ENCODE measurements around the gene DBT. TPM values are rescaled to one million over a fixed set of nuclear protein-coding genes. Genes with fewer than 3 reads are reported as not detected.

The DBT gene
- total RNA-seq, 1 experiment from 2014 or later, result 14.0 TPM

DNA sequence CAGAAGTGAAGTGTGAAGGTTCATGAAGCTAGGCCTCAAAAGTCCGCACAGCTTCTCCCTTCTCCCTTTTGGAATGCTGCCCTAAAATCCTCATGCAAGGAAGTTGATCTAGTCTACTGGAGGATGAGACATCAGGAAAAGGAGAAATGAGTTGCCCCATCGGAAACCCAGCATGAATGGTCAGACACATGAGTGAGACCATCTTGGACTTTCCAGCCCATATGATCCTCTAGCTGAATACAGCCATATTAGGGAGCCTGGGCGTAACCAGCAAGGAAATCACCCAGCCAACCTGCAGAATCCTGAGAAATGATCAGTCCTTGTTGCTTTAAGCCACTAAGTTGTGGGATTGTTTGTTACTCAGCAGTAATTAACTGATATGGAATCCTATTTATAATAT lies 12.5 kb downstream of the DBT start:
- intact Hi-C loops (cut with micrococcal nuclease), result no loop called here
- DNase-seq (ENCODE audit: low read depth, low spot score), result no peak
- H3K79me2 ChIP-seq (ENCODE audit: insufficient read depth, low read length), result no peaks in the 10 kb centered on the region
- peaks cover 0 to 3% of the 10 kb centered on the region in 2 experiments; a peak in 2 of 4 replicates for H3K36me3 ChIP-seq (ENCODE audit: control insufficient read depth in 1 of 2, insufficient read depth in 2 of 2, low read length in 2 of 2)
- no peaks in the 10 kb centered on the region for H3K27me3 ChIP-seq (ENCODE audit: insufficient read depth, low read length)
- no TSS peak for BruUV-seq (replicated peaks)
- H3K4me3 ChIP-seq (replicated peaks in 1 of 2; ENCODE audit: low read depth in 1 of 2, low read length in 2 of 2), result no peak overlapping the region
- no peak for TF ChIP-seq ELF1 (IDR thresholded peaks at IDR 0.05; ENCODE audit: borderline replicate concordance, low read depth)
- no peak for TF ChIP-seq CBX3 (IDR thresholded peaks at IDR 0.05; ENCODE audit: low read depth)
- TF ChIP-seq RAD21 (IDR thresholded peaks at IDR 0.05; ENCODE audit: low read depth), result no peak
- TF ChIP-seq, protein P1, sequence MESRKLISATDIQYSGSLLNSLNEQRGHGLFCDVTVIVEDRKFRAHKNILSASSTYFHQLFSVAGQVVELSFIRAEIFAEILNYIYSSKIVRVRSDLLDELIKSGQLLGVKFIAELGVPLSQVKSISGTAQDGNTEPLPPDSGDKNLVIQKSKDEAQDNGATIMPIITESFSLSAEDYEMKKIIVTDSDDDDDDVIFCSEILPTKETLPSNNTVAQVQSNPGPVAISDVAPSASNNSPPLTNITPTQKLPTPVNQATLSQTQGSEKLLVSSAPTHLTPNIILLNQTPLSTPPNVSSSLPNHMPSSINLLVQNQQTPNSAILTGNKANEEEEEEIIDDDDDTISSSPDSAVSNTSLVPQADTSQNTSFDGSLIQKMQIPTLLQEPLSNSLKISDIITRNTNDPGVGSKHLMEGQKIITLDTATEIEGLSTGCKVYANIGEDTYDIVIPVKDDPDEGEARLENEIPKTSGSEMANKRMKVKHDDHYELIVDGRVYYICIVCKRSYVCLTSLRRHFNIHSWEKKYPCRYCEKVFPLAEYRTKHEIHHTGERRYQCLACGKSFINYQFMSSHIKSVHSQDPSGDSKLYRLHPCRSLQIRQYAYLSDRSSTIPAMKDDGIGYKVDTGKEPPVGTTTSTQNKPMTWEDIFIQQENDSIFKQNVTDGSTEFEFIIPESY (IDR thresholded peaks at IDR 0.05; ENCODE audit: extremely low read depth, insufficient replicate concordance, low read length), result no peak
- TF ChIP-seq EZH2phosphoT487 (IDR thresholded peaks at IDR 0.05; ENCODE audit: borderline replicate concordance), result no peak
- no peak for TF ChIP-seq YY1 (IDR thresholded peaks at IDR 0.05; ENCODE audit: extremely low read depth, insufficient replicate concordance, low read depth, low read length)
- TF ChIP-seq POLR2AphosphoS5 (IDR thresholded peaks at IDR 0.05; ENCODE audit: low read depth, low read length), result no peak
- TF ChIP-seq ZNF274 (IDR thresholded peaks at IDR 0.05; ENCODE audit: low read depth, low read length), result no peak
- no peak for TF ChIP-seq EZH2 (IDR thresholded peaks at IDR 0.05)
- TF ChIP-seq, protein P2, sequence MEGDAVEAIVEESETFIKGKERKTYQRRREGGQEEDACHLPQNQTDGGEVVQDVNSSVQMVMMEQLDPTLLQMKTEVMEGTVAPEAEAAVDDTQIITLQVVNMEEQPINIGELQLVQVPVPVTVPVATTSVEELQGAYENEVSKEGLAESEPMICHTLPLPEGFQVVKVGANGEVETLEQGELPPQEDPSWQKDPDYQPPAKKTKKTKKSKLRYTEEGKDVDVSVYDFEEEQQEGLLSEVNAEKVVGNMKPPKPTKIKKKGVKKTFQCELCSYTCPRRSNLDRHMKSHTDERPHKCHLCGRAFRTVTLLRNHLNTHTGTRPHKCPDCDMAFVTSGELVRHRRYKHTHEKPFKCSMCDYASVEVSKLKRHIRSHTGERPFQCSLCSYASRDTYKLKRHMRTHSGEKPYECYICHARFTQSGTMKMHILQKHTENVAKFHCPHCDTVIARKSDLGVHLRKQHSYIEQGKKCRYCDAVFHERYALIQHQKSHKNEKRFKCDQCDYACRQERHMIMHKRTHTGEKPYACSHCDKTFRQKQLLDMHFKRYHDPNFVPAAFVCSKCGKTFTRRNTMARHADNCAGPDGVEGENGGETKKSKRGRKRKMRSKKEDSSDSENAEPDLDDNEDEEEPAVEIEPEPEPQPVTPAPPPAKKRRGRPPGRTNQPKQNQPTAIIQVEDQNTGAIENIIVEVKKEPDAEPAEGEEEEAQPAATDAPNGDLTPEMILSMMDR (IDR thresholded peaks at IDR 0.05 in 2 of 3, conservative IDR thresholded peaks at IDR 0.05 in 1 of 3; ENCODE audit: borderline replicate concordance in 1 of 3, insufficient read depth in 1 of 3, low read depth in 2 of 3, low read length in 2 of 3), result no peak
- TF ChIP-seq CEBPB (IDR thresholded peaks at IDR 0.05; ENCODE audit: low read depth), result no peak
- TF ChIP-seq SRF (IDR thresholded peaks at IDR 0.05; ENCODE audit: low read depth), result no peak
- no peak for TF ChIP-seq ZFX (IDR thresholded peaks at IDR 0.05)
- no peak for TF ChIP-seq SP1 (IDR thresholded peaks at IDR 0.05; ENCODE audit: low read depth)
- TF ChIP-seq, protein P3, sequence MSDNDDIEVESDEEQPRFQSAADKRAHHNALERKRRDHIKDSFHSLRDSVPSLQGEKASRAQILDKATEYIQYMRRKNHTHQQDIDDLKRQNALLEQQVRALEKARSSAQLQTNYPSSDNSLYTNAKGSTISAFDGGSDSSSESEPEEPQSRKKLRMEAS (IDR thresholded peaks at IDR 0.05), result no peak
- TF ChIP-seq EGR1 (IDR thresholded peaks at IDR 0.05; ENCODE audit: low read depth), result no peak
- no peak for TF ChIP-seq FOSL1 (IDR thresholded peaks at IDR 0.05; ENCODE audit: low read depth)
- no peak for TF ChIP-seq SIN3A (IDR thresholded peaks at IDR 0.05; ENCODE audit: low read depth)
- TF ChIP-seq, protein P4, sequence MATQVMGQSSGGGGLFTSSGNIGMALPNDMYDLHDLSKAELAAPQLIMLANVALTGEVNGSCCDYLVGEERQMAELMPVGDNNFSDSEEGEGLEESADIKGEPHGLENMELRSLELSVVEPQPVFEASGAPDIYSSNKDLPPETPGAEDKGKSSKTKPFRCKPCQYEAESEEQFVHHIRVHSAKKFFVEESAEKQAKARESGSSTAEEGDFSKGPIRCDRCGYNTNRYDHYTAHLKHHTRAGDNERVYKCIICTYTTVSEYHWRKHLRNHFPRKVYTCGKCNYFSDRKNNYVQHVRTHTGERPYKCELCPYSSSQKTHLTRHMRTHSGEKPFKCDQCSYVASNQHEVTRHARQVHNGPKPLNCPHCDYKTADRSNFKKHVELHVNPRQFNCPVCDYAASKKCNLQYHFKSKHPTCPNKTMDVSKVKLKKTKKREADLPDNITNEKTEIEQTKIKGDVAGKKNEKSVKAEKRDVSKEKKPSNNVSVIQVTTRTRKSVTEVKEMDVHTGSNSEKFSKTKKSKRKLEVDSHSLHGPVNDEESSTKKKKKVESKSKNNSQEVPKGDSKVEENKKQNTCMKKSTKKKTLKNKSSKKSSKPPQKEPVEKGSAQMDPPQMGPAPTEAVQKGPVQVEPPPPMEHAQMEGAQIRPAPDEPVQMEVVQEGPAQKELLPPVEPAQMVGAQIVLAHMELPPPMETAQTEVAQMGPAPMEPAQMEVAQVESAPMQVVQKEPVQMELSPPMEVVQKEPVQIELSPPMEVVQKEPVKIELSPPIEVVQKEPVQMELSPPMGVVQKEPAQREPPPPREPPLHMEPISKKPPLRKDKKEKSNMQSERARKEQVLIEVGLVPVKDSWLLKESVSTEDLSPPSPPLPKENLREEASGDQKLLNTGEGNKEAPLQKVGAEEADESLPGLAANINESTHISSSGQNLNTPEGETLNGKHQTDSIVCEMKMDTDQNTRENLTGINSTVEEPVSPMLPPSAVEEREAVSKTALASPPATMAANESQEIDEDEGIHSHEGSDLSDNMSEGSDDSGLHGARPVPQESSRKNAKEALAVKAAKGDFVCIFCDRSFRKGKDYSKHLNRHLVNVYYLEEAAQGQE (IDR thresholded peaks at IDR 0.05; ENCODE audit: low read depth), result no peak
- no peak for TF ChIP-seq POLR2A (IDR thresholded peaks at IDR 0.05; ENCODE audit: borderline replicate concordance, extremely low read depth, insufficient read depth, insufficient read length)
- no peaks in the 10 kb centered on the region for H3K9me2 ChIP-seq (ENCODE audit: insufficient read depth)
- H3K9ac ChIP-seq (ENCODE audit: low read length), result no peak overlapping the region
- no peaks in the 10 kb centered on the region for H4K20me1 ChIP-seq (ENCODE audit: insufficient read depth)
- H3K4me1 ChIP-seq (ENCODE audit: control insufficient read depth in 1 of 2, insufficient read depth in 2 of 2, low read length in 2 of 2), result no peaks in the 10 kb centered on the region
- no peaks in the 10 kb centered on the region for H3K9me3 ChIP-seq (ENCODE audit: control insufficient read depth in 1 of 2, insufficient read depth in 1 of 2, low read depth in 1 of 2, low read length in 2 of 2)
- H3K4me2 ChIP-seq (ENCODE audit: low read length), result no peak overlapping the region
- POLR2A ChIA-PET, result no interaction called here
- no peak overlapping the region for H2AFZ ChIP-seq (ENCODE audit: low read depth, low read length, poor library complexity, severe bottlenecking)
- H3K27ac ChIP-seq (ENCODE audit: low read depth, low read length), result no peak overlapping the region
- RAD21 ChIA-PET (ENCODE audit: low non-redundant PET in 1 of 2, low total read pairs in 2 of 2, uncharacterized antibody in 2 of 2, unreplicated experiment in 2 of 2), result no interaction called here
- CTCF ChIA-PET, result no interaction called here
- no peak for ATAC-seq

Data from HCT116 (cell line).